ENCODE data around the gene PCSK4.

- TF ChIP-seq, protein P1, sequence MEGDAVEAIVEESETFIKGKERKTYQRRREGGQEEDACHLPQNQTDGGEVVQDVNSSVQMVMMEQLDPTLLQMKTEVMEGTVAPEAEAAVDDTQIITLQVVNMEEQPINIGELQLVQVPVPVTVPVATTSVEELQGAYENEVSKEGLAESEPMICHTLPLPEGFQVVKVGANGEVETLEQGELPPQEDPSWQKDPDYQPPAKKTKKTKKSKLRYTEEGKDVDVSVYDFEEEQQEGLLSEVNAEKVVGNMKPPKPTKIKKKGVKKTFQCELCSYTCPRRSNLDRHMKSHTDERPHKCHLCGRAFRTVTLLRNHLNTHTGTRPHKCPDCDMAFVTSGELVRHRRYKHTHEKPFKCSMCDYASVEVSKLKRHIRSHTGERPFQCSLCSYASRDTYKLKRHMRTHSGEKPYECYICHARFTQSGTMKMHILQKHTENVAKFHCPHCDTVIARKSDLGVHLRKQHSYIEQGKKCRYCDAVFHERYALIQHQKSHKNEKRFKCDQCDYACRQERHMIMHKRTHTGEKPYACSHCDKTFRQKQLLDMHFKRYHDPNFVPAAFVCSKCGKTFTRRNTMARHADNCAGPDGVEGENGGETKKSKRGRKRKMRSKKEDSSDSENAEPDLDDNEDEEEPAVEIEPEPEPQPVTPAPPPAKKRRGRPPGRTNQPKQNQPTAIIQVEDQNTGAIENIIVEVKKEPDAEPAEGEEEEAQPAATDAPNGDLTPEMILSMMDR (IDR thresholded peaks at IDR 0.05): no peak
- TF ChIP-seq, protein P2, sequence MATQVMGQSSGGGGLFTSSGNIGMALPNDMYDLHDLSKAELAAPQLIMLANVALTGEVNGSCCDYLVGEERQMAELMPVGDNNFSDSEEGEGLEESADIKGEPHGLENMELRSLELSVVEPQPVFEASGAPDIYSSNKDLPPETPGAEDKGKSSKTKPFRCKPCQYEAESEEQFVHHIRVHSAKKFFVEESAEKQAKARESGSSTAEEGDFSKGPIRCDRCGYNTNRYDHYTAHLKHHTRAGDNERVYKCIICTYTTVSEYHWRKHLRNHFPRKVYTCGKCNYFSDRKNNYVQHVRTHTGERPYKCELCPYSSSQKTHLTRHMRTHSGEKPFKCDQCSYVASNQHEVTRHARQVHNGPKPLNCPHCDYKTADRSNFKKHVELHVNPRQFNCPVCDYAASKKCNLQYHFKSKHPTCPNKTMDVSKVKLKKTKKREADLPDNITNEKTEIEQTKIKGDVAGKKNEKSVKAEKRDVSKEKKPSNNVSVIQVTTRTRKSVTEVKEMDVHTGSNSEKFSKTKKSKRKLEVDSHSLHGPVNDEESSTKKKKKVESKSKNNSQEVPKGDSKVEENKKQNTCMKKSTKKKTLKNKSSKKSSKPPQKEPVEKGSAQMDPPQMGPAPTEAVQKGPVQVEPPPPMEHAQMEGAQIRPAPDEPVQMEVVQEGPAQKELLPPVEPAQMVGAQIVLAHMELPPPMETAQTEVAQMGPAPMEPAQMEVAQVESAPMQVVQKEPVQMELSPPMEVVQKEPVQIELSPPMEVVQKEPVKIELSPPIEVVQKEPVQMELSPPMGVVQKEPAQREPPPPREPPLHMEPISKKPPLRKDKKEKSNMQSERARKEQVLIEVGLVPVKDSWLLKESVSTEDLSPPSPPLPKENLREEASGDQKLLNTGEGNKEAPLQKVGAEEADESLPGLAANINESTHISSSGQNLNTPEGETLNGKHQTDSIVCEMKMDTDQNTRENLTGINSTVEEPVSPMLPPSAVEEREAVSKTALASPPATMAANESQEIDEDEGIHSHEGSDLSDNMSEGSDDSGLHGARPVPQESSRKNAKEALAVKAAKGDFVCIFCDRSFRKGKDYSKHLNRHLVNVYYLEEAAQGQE (IDR thresholded peaks at IDR 0.05; ENCODE audit: insufficient read depth in 1 of 2, low read depth in 2 of 2, low read length in 1 of 2): no peak
- no peak for TF ChIP-seq POLR2AphosphoS5 (IDR thresholded peaks at IDR 0.05; ENCODE audit: low read depth, low read length)
- no peak for TF ChIP-seq TCF7L2 (IDR thresholded peaks at IDR 0.05; ENCODE audit: low read depth, low read length)
Observed at GRCh38 chr19:1505991-1506881, 16.1 kb upstream of the PCSK4 start.

Measured in Panc1 (cell line).